Activated B cell treated with CpG ODN at 0.5 μM for 24 hours (primary cell): Measurements from ENCODE around the gene SPDYE2. TPM values are rescaled to one million over a fixed set of nuclear protein-coding genes. Genes with fewer than 3 reads are reported as not detected.
A peak's percentile ranks its signal among the peaks of the same experiment; 100 is the strongest.
"Not testable (repeated sequence)": the region's sequence is repeated elsewhere in the genome, so short reads cannot be mapped to it uniquely, and the experiment has no call there.

Source experiments
- ATAC-seq: fragments of 200-7000 bp; cut with Tn5 transposase; one replicate; pipeline ENCODE4 v1.10.0; 2021; ENCODE audit warnings: low read depth, mild to moderate bottlenecking, moderate library complexity
- CTCF ChIA-PET: fragments of 350-600 bp; sonication (Branson Sonifier 250); formaldehyde crosslinking; loops from one replicate; lab custom pipeline; 2021; ENCODE audit warnings: antibody characterized with exemption; lab: Charles Lee
- POLR2A ChIA-PET: fragments of 350-600 bp; sonication (Branson Sonifier 250); formaldehyde crosslinking; loops from one replicate; lab custom pipeline; 2021; ENCODE audit warnings: antibody characterized with exemption; lab: Charles Lee
- DNase-seq: peaks from one replicate; pipeline ENCODE4 v3.0.0; 2022
- H3K27ac Mint-ChIP-seq: one replicate; pipeline ENCODE4 v1.8.0; 2020; ENCODE audit warnings: mixed read lengths
- H3K27me3 Mint-ChIP-seq: one replicate; pipeline ENCODE4 v1.8.0; 2021; ENCODE audit warnings: mixed read lengths
- H3K36me3 Mint-ChIP-seq: one replicate; pipeline ENCODE4 v1.8.0; 2021; ENCODE audit warnings: low read depth, mixed read lengths
- H3K4me1 Mint-ChIP-seq: one replicate; pipeline ENCODE4 v1.8.0; 2021; ENCODE audit warnings: mixed read lengths
- H3K4me3 Mint-ChIP-seq: one replicate; pipeline ENCODE4 v1.8.0; 2020; ENCODE audit warnings: mild to moderate bottlenecking, mixed read lengths
- H3K9me3 Mint-ChIP-seq: one replicate; pipeline ENCODE4 v1.8.0; 2020; ENCODE audit warnings: mixed read lengths
- intact Hi-C: fragments of 100-400 bp; cut with micrococcal nuclease; formaldehyde crosslinking; loops from one replicate; pipeline ENCODE4 v1.15.1; 2024
- total RNA-seq: library from RNA; stranded (reverse); gene quantifications from 2 replicates; pipeline ENCODE4 v1.2.3, GENCODE V29; 2022

Gene SPDYE2, protein sequence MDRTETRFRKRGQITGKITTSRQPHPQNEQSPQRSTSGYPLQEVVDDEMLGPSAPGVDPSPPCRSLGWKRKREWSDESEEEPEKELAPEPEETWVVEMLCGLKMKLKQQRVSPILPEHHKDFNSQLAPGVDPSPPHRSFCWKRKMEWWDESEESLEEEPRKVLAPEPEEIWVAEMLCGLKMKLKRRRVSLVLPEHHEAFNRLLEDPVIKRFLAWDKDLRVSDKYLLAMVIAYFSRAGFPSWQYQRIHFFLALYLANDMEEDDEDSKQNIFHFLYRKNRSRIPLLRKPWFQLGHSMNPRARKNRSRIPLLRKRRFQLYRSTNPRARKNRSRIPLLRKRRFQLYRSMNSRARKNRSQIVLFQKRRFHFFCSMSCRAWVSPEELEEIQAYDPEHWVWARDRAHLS
- 0.29 TPM in 1 of 2 replicates, not detected in the other for total RNA-seq

GRCh38 chr7:102550808-102551422, at the start of gene SPDYE2:
SPDYE2 (plus strand) TSS chr7:102551226; CDS start chr7:102553256, 2,030 bp downstream.
- H3K9me3 Mint-ChIP-seq, intact Hi-C loops, CTCF ChIA-PET, DNase-seq, ATAC-seq, H3K36me3 Mint-ChIP-seq, H3K4me1 Mint-ChIP-seq, H3K4me3 Mint-ChIP-seq, POLR2A ChIA-PET, H3K27ac Mint-ChIP-seq, H3K27me3 Mint-ChIP-seq: not testable (repeated sequence)

DNA sequence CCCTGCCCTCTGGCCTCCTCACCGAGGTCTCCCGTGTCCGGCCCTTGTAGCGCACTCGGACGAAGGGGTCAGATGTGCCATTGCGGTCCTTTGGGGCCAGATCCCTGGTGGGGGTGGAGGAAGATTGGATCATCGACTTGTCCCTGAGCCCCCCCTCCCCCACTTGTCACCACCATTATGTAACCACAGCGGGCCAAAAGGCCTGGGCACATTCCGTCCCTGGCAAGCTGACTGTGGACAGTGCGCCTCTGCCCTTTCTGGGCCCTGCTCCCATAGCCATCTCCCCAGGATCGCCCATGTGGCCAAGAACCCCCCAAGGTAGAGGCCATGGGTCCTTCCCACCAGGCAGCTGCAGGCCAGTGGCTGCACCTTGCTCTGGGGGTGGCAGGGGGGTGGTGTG, 47.9 kb upstream of the SPDYE2 start:
- POLR2A ChIA-PET, H3K36me3 Mint-ChIP-seq, DNase-seq, CTCF ChIA-PET, intact Hi-C loops, ATAC-seq, H3K27me3 Mint-ChIP-seq, H3K4me1 Mint-ChIP-seq, H3K9me3 Mint-ChIP-seq, H3K4me3 Mint-ChIP-seq, H3K27ac Mint-ChIP-seq: not testable (repeated sequence)

GRCh38 chr7:102505298-102506185, 45.5 kb upstream of the SPDYE2 start:
- DNase-seq, POLR2A ChIA-PET, H3K36me3 Mint-ChIP-seq, ATAC-seq, CTCF ChIA-PET, H3K9me3 Mint-ChIP-seq, intact Hi-C loops, H3K4me3 Mint-ChIP-seq, H3K27ac Mint-ChIP-seq, H3K4me1 Mint-ChIP-seq, H3K27me3 Mint-ChIP-seq: not testable (repeated sequence)

- H3K27me3 Mint-ChIP-seq, CTCF ChIA-PET, H3K36me3 Mint-ChIP-seq, H3K9me3 Mint-ChIP-seq, POLR2A ChIA-PET, H3K4me3 Mint-ChIP-seq, ATAC-seq, H3K27ac Mint-ChIP-seq, H3K4me1 Mint-ChIP-seq, intact Hi-C loops, DNase-seq: not testable (repeated sequence)
These were observed 43.5 kb upstream of the SPDYE2 start for GRCh38 chr7:102507410-102508088.

- H3K27me3 Mint-ChIP-seq, CTCF ChIA-PET, H3K4me1 Mint-ChIP-seq, ATAC-seq, POLR2A ChIA-PET, H3K4me3 Mint-ChIP-seq, DNase-seq, intact Hi-C loops, H3K27ac Mint-ChIP-seq, H3K36me3 Mint-ChIP-seq, H3K9me3 Mint-ChIP-seq: not testable (repeated sequence)
These were observed 40.5 kb upstream of the SPDYE2 start for GRCh38 chr7:102510575-102510974.

DNA sequence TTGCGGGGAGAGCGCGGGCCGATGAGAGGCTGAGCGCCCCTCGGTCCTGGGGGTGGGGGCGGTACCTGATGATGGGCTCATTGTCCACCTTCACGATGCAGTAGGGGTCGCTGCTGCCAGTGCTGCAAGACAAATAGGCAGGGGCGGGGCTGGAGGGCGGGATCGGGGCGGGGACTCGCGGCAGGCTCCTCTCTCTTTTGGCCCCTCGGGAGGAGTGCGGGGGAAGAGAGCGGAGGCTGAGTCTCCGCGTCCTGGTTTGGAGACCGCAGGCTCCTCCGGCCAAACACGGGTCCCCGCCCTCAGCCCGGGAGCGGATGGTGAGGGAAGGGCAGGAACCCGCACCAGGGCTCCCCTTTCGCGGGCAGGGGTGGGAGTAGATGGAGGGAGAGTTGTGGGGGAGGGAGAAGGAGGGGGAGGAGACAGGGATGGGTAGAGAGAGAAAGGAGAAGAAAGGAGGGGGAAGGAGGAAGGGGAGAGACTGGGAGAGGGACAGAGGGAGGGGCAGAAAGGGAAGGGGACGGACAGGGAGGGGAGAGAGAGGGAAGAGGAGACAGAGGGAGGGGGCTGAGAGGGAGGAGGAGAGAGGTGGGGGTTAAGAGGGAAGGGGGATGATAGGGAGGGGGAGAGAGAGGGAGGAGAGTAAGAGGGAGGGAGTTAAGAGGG, 39.0 kb upstream of the SPDYE2 start:
- H3K36me3 Mint-ChIP-seq, H3K27me3 Mint-ChIP-seq, H3K27ac Mint-ChIP-seq, H3K4me1 Mint-ChIP-seq, POLR2A ChIA-PET, H3K9me3 Mint-ChIP-seq, CTCF ChIA-PET, H3K4me3 Mint-ChIP-seq, DNase-seq, intact Hi-C loops: not testable (repeated sequence)
- peak; percentile 67 for ATAC-seq

DNA sequence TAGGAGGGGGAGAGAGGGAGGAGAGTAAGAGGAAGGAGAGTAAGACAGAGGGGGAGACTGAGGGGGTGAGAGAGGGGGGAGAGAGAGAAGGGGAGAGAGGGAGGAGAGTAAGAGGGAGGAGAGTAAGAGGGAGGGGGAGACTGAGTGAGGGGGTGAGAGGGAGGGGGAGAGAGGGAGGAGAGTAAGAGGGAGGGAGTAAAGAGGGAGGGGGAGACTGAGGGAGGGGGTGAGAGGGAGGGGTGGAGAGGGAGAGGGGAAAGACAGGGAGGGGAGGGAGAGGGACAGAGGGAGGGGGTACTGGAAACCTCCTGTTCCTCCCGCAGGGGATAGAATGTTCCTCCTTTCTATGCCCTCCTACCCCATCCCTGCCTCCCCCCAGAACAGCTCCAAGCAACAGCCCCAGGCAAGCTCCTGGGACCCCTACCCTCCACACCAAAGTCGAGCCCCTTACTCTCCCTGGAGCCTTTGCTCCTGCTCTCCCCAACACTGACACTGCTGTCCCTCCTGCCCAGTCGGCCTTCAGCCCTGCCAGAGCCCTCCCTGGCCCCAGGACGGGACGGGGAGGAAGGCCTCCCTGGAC, 38.3 kb upstream of the SPDYE2 start:
- POLR2A ChIA-PET, intact Hi-C loops, H3K4me3 Mint-ChIP-seq, H3K27ac Mint-ChIP-seq, CTCF ChIA-PET, H3K9me3 Mint-ChIP-seq, H3K4me1 Mint-ChIP-seq, H3K36me3 Mint-ChIP-seq, ATAC-seq, H3K27me3 Mint-ChIP-seq: not testable (repeated sequence)
- peak; percentile 31 for DNase-seq

DNA sequence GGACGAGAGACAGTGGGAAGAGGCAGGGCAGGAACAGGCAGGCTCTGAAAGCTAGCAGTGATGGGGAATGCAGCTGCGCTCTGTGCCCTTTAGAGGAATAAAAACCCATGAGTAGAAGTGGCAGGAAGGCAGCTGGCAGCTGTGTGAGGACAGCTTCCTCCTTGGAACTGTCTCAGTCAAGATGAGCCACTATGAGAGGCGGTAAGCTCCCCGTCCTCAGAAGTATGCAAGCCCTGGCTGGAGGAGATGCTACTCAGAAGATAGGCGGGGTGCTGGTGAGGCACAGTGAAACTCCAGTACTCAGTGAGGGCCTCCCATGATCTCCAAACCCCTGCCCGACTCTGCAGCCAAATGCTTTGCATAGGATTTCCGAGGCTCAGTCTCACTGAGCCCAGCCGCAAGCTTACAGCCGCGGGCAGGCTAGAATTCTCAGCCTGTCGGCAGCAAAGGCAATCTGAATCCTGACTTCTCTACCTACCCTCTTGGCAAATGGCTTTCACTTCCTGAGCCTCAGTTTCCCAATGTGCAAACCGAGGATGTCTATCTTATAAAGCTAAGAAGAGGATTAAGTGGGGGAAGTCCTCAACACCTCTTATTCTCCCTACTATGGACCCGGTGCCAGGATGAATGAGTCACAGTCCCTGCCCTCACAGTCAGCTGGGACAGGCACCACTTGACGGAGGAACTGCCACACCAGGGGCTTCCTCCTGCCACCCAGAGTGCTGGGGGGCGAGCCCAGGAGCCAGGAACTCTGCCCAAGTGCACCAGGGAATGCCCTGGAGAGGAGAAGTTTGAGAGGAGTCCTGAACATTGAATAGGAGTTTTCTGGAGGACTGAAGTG, 35.9 kb upstream of the SPDYE2 start:
- H3K27ac Mint-ChIP-seq, H3K36me3 Mint-ChIP-seq, intact Hi-C loops, H3K27me3 Mint-ChIP-seq, CTCF ChIA-PET, H3K4me3 Mint-ChIP-seq, DNase-seq, H3K4me1 Mint-ChIP-seq, H3K9me3 Mint-ChIP-seq, POLR2A ChIA-PET: not testable (repeated sequence)
- peak; percentile 43 for ATAC-seq

DNA sequence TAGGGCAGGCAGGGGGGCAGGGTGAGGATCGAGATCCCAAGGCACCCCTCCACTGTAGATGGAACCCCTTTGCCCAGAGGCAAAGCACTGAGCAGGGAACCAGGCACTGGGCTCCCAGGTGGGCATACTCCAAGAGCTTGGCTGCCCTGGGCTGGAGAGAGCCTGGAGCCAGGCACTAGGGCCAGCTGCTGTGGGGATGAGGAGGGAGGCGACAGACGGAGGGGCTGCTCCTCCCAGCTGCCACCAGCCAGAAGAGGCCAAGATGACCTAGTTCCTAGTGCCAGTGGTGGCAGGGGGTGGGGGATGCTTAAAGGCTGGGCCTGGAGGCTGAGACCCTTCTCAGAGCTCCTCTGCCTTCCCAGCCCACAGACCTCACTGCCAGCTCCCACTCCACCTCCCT, 35.1 kb upstream of the SPDYE2 start:
- intact Hi-C loops, DNase-seq, H3K27me3 Mint-ChIP-seq, H3K4me3 Mint-ChIP-seq, POLR2A ChIA-PET, H3K9me3 Mint-ChIP-seq, ATAC-seq, H3K27ac Mint-ChIP-seq, H3K36me3 Mint-ChIP-seq, H3K4me1 Mint-ChIP-seq, CTCF ChIA-PET: not testable (repeated sequence)

DNA sequence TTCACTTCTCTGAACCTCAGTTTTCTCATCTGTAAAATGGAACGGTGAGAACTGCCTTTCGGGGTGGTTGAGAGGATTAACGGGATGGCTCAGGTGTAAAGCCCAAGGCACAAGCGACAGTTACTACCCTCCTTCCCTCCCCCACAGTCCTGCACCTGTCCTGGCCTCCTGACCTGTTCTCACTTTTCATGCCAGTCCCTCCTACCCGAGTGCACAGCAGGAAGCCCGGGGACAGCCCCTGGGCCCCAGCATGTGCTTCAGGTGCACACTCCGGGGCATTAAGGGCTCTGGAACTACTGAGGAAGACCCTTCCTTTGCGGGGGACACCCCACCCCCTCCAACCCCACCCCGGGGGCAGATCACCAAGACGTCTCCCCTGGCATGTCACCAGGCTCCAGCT, 34.1 kb upstream of the SPDYE2 start:
- H3K27me3 Mint-ChIP-seq, H3K9me3 Mint-ChIP-seq, DNase-seq, H3K36me3 Mint-ChIP-seq, H3K4me3 Mint-ChIP-seq, CTCF ChIA-PET, intact Hi-C loops, H3K4me1 Mint-ChIP-seq, POLR2A ChIA-PET, H3K27ac Mint-ChIP-seq: not testable (repeated sequence)
- peak; percentile 6 for ATAC-seq
